Tibial nerve (tissue), 4 donors: ENCODE data around the gene CGNL1. TPM values are rescaled to one million over a fixed set of nuclear protein-coding genes. Genes with fewer than 3 reads are reported as not detected.

Experiments
- DNase-seq, 2 donors: peaks; one replicate each; pipeline ENCODE4 v3.0.0-alpha.2; 2019; ENCODE audit warnings: low spot score in 2 of 2
- H3K27ac ChIP-seq, 4 donors: fragments of 200-600 bp; sonication (generic) in 3 of 4; one replicate each; pipeline ENCODE4 v1.5.1; 2017 to 2019; ENCODE audit warnings: mild to moderate bottlenecking in 1 of 4
- H3K27me3 ChIP-seq, 2 donors: fragments of 200-600 bp; sonication (generic) in 1 of 2; one replicate each; pipeline versions ENCODE4 v1.5.1 to v1.6.0; 2017 to 2019
- H3K36me3 ChIP-seq, 3 donors: fragments of 200-600 bp; sonication (generic); one replicate each; pipeline ENCODE4 v1.5.1; 2018 to 2019
- H3K4me1 ChIP-seq, 4 donors: fragments of 200-600 bp; sonication (generic) in 3 of 4; one replicate each; pipeline ENCODE4 v1.5.1; 2017 to 2019
- H3K4me3 ChIP-seq, 4 donors: fragments of 200-600 bp; sonication (generic) in 3 of 4; one replicate each; pipeline ENCODE4 v1.5.1; 2017 to 2019; ENCODE audit warnings: mild to moderate bottlenecking in 1 of 4, moderate library complexity in 1 of 4
- H3K9me3 ChIP-seq, 4 donors: fragments of 200-600 bp; sonication (generic) in 3 of 4; one replicate each; pipeline ENCODE4 v1.5.1; 2017 to 2019
- CTCF ChIP-seq, 5 experiments: fragments of 200-600 bp in 3 of 5; fragments of 450-650 bp in 2 of 5; sonication (generic) in 3 of 5; IDR thresholded peaks; one replicate each; pipeline ENCODE4 v1.5.1; 2016 to 2019; ENCODE audit warnings: antibody characterized with exemption in 5 of 5, mild to moderate bottlenecking in 3 of 5, moderate library complexity in 2 of 5
- EP300 ChIP-seq, 2 donors: sonication (generic); formaldehyde crosslinking; IDR thresholded peaks; one replicate each; pipeline ENCODE4 v1.6.1; 2017; ENCODE audit warnings: antibody characterized with exemption in 2 of 2, mild to moderate bottlenecking in 1 of 2
- POLR2A ChIP-seq, 2 donors: fragments of 450-650 bp; IDR thresholded peaks; one replicate each; pipeline ENCODE4 v1.6.1; 2017; ENCODE audit warnings: antibody characterized with exemption in 2 of 2, mild to moderate bottlenecking in 2 of 2, moderate library complexity in 2 of 2
- WGBS, 2 donors: methylation state at CpG; one replicate each; pipeline ENCODE4 v1.1.5; 2018; 5-methylcytosine and 5-hydroxymethylcytosine counted together
- total RNA-seq, 4 donors: library from RNA; depleted of rRNA; stranded (reverse); fragments of >200 nt; gene quantifications; one replicate each; pipeline ENCODE4 v1.1.0, GENCODE V29; 2016

The CGNL1 gene
- total RNA-seq, 4 donors from 2014 or later, result 15.9 to 36.7 (median 29.2) TPM

- Histone ChIP-seq H3K9me3 (no peaks in the 10 kb centered on the region), H3K4me1 (peaks cover 0 to 7% (median 0%) of the 10 kb centered on the region in 4 donors), H3K4me3 (no peak overlapping the region), H3K27ac (no peak overlapping the region), H3K27me3 (no peaks in the 10 kb centered on the region), H3K36me3 (no peaks in the 10 kb centered on the region)
- WGBS, 2 donors, result 72 to 75% methylated on average over 9 of the region's 9 CpGs
- DNase-seq, result no peak
- TF ChIP-seq CTCF (IDR thresholded peaks at IDR 0.05) (no peak), POLR2A (IDR thresholded peaks at IDR 0.05) (no peak), EP300 (IDR thresholded peaks at IDR 0.05) (no peak)
Observed at GRCh38 chr15:57522148-57522547, 145.8 kb downstream of the CGNL1 start.

- 70 to 74% methylated on average over 2 of the region's 2 CpGs for WGBS, 2 donors
- DNase-seq, result no peak
- no peaks in the 10 kb centered on the region for H3K9me3 ChIP-seq
- peaks cover 0 to 10% (median 0%) of the 10 kb centered on the region in 4 donors for H3K4me1 ChIP-seq
- no peaks in the 10 kb centered on the region for H3K27me3 ChIP-seq
- H3K4me3 ChIP-seq, result no peak overlapping the region
- H3K27ac ChIP-seq, result no peak overlapping the region
- H3K36me3 ChIP-seq, result no peaks in the 10 kb centered on the region
- TF ChIP-seq EP300 (IDR thresholded peaks at IDR 0.05) (no peak), CTCF (IDR thresholded peaks at IDR 0.05) (no peak), POLR2A (IDR thresholded peaks at IDR 0.05) (no peak)
Observed at GRCh38 chr15:57525581-57525980, 149.3 kb downstream of the CGNL1 start.

GRCh38 chr15:57526076-57526475 is 149.8 kb downstream of the CGNL1 start:
- Histone ChIP-seq H3K27me3 (no peaks in the 10 kb centered on the region), H3K4me3 (no peak overlapping the region), H3K27ac (peak overlapping the region in 1 of 4 donors; percentile 17), H3K4me1 (peaks cover 0 to 10% (median 0%) of the 10 kb centered on the region in 4 donors), H3K36me3 (no peaks in the 10 kb centered on the region), H3K9me3 (no peaks in the 10 kb centered on the region)
- TF ChIP-seq POLR2A (IDR thresholded peaks at IDR 0.05) (no peak), EP300 (IDR thresholded peaks at IDR 0.05) (no peak), CTCF (IDR thresholded peaks at IDR 0.05) (no peak)
- DNase-seq, result no peak

- 62% methylated on average over 5 of the region's 5 CpGs for WGBS, 2 donors
- no peak overlapping the region for H3K27ac ChIP-seq
- no peaks in the 10 kb centered on the region for H3K27me3 ChIP-seq
- peaks cover 0 to 7% (median 0%) of the 10 kb centered on the region in 4 donors for H3K4me1 ChIP-seq
- no peaks in the 10 kb centered on the region for H3K9me3 ChIP-seq
- TF ChIP-seq POLR2A (IDR thresholded peaks at IDR 0.05) (no peak), CTCF (IDR thresholded peaks at IDR 0.05) (no peak), EP300 (IDR thresholded peaks at IDR 0.05) (no peak)
- DNase-seq, result no peak
- H3K36me3 ChIP-seq, result no peaks in the 10 kb centered on the region
- no peak overlapping the region for H3K4me3 ChIP-seq
Observed at GRCh38 chr15:57526615-57527014, 150.3 kb downstream of the CGNL1 start.

- Histone ChIP-seq H3K4me1 (peaks cover 0 to 4% (median 0%) of the 10 kb centered on the region in 4 donors), H3K4me3 (no peak overlapping the region), H3K27me3 (no peaks in the 10 kb centered on the region), H3K36me3 (no peaks in the 10 kb centered on the region), H3K27ac (no peak overlapping the region), H3K9me3 (no peaks in the 10 kb centered on the region)
- peak in 1 of 2 donors; percentile 14 for TF ChIP-seq EP300 (IDR thresholded peaks at IDR 0.05)
- no peak for TF ChIP-seq POLR2A (IDR thresholded peaks at IDR 0.05)
- peak; percentile 49 to 80 (median 52) for TF ChIP-seq CTCF (IDR thresholded peaks at IDR 0.05)
- DNase-seq, result peak; percentile 32 to 54
- WGBS, 2 donors, result 55 to 56% methylated on average over 9 of the region's 9 CpGs
Observed at GRCh38 chr15:57527382-57528091, 151.2 kb downstream of the CGNL1 start.
